Kidney tubule cell (primary cell): Measurements from ENCODE around the gene RSPO1.

Experiments used
- DNase-seq: peaks from one replicate; pipeline ENCODE4 v3.0.0-alpha.2; 2018; ENCODE audit warnings: low spot score

Gene RSPO1

GRCh38 chr1:37564892-37565291 is 69.8 kb downstream of the RSPO1 start:
- no peak for DNase-seq

- DNase-seq, result no peak
Measured at GRCh38 chr1:37562984-37563383, 71.7 kb downstream of the RSPO1 start.
